ENCODE data around the gene MTG2.

Gene MTG2

DNA sequence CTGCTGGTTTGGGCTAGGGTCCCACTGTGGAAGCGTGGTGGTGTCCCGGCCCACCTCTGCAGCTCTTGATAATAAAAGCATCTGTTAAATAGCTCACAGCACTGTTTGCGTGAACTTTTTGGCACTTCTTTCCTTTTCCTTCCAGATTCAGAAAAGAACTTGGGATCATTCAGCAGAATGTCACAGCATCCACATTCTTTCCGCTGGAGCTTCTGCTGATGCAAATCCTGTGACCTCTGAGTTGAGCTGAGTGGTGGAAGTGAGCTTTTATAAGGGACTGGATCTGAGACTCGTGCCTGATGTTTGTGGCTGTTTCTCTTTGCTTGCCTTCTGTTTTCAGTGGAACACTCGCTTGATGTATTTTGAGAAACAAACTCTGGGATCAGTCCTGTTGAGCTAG, 59.3 kb downstream of the MTG2 start:
- peaks cover 64% of the 10 kb centered on the region for H3K4me1 Mint-ChIP-seq
- no peak overlapping the region for H3K4me3 Mint-ChIP-seq
- no peak for ATAC-seq
- no peaks in the 10 kb centered on the region for H3K9me3 Mint-ChIP-seq
- H3K27me3 Mint-ChIP-seq: no peaks in the 10 kb centered on the region
- H3K27ac Mint-ChIP-seq: no peak overlapping the region
- H3K36me3 Mint-ChIP-seq: peaks cover 6% of the 10 kb centered on the region

DNA sequence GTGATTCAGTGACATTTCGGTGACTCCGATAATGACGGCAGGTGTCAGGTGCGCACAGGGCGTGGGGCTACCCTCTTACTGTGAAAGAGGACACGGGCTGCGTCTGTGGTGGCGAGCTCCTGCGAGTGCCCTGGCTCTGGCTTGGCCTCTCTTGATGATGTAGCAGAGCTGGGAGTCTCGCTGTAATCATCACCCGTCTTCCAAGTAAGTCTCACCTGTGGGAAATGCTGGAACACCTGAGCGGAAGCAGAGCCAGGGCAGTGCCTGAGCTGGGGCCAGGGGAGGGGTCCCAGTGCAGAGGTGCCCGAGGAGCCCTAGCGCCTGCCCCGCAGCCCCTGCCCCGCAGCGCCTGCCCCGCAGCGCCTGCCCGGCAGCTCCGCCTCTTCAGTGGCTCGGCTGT, 60.3 kb downstream of the MTG2 start:
- Mint-ChIP-seq H3K27me3 (no peaks in the 10 kb centered on the region), H3K36me3 (peaks cover 6% of the 10 kb centered on the region), H3K4me1 (peaks cover 61% of the 10 kb centered on the region), H3K27ac (no peak overlapping the region), H3K4me3 (no peak overlapping the region), H3K9me3 (no peaks in the 10 kb centered on the region)
- ATAC-seq: no peak

DNA sequence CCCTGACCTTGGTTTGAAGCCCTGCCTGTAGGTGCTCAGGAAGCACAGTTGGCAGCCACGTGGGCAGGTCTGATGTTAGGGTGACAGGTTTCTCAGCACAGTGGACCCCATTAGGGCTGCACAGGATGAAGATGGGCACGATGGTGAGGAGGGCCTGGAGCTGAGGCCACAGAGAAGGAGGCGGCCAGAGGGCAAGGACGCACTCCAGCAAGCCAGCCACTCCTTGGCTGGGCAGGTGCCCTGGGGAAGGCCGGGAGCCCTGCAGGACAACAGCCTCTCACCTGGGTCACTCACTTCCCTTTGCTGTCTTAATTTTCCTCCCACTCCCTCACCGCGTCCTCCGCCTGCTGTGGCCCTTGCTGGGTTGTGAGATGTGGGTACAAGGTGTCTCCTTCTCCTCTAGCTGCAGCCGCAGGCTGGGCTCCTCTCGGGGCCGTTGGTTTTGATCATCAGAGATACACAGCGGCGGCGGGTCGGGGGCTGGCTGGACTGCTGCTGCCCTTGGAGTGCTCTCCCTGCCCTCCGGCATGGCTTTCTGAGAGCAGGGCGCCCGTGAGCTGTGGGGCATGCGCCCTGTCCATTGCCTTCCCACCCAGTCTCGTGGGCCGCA, 61.2 kb downstream of the MTG2 start:
- Mint-ChIP-seq H3K9me3 (no peaks in the 10 kb centered on the region), H3K36me3 (peaks cover 6% of the 10 kb centered on the region), H3K4me3 (no peak overlapping the region), H3K27me3 (no peaks in the 10 kb centered on the region), H3K4me1 (peaks cover 63% of the 10 kb centered on the region), H3K27ac (no peak overlapping the region)
- ATAC-seq: no peak

DNA sequence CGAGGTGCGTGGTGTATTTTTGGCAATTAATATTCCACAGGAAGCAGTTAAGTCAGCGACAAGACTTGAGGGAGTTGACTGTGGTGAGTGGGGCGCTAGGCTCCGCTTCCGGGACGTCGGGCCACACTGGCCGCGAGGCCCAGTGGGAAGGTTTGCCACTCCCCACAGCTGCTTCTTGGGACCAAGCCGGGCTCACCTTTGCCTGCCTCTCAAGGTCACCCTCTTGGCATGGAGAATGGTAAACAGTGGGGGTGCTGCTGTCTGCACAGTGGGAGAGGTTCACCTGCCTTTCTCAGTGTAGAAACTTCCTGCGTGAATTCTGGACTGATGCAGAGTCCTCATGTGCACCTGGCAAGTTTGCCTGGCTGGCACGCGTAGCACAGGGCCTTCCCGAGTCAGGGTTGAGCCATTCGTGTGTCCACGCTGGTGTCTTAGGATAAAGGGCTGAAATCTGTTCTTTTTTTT, 61.8 kb downstream of the MTG2 start:
- Mint-ChIP-seq H3K9me3 (no peaks in the 10 kb centered on the region), H3K4me3 (no peak overlapping the region), H3K27me3 (no peaks in the 10 kb centered on the region), H3K27ac (peak overlapping the region; percentile 8), H3K36me3 (peaks cover 6% of the 10 kb centered on the region), H3K4me1 (peaks cover 61% of the 10 kb centered on the region)
- ATAC-seq: no peak

DNA sequence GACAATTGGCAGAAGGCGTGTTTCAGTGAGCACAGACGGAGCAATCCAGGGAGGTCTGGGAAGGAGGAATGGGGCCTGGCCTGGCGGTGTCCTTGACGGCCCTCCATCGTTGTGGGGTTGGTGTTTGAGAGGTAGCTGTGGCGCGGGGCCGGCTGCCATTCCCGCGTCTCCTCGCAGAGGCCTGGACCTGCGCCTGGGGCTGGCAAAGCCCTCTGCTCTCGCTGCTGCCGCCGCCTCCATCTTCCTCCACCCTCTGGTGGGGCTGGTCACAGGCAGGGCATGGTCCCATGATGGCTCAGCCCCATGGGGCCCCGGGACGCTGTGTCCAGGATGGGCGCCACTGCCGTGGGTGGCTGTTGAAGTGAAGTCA, 63.1 kb downstream of the MTG2 start:
- H3K27me3 Mint-ChIP-seq: no peaks in the 10 kb centered on the region
- H3K27ac Mint-ChIP-seq: no peak overlapping the region
- no peak for ATAC-seq
- no peaks in the 10 kb centered on the region for H3K9me3 Mint-ChIP-seq
- no peak overlapping the region for H3K4me3 Mint-ChIP-seq
- H3K36me3 Mint-ChIP-seq: peaks cover 6% of the 10 kb centered on the region
- H3K4me1 Mint-ChIP-seq: peaks cover 59% of the 10 kb centered on the region

DNA sequence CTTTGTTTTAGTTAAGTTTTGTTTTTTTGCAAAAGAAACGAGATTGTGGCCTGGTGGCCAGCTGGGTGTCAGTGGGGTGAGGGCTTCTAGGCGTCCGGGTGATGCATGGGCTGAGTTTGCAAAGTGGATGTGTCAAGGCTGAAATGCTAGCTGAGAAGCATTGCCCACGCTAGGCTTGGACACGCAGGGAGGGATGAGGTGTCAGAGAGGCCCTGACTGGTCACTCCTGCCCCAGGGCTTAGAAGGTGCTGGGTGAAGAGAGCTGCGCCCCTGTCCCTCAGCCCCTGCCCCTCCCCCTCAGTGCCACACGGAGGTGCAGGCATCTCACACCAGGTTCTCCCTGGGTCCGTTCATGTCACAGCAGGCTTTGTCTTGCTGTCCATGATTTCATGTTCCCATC, 63.6 kb downstream of the MTG2 start:
- H3K36me3 Mint-ChIP-seq: peaks cover 6% of the 10 kb centered on the region
- no peak overlapping the region for H3K4me3 Mint-ChIP-seq

DNA sequence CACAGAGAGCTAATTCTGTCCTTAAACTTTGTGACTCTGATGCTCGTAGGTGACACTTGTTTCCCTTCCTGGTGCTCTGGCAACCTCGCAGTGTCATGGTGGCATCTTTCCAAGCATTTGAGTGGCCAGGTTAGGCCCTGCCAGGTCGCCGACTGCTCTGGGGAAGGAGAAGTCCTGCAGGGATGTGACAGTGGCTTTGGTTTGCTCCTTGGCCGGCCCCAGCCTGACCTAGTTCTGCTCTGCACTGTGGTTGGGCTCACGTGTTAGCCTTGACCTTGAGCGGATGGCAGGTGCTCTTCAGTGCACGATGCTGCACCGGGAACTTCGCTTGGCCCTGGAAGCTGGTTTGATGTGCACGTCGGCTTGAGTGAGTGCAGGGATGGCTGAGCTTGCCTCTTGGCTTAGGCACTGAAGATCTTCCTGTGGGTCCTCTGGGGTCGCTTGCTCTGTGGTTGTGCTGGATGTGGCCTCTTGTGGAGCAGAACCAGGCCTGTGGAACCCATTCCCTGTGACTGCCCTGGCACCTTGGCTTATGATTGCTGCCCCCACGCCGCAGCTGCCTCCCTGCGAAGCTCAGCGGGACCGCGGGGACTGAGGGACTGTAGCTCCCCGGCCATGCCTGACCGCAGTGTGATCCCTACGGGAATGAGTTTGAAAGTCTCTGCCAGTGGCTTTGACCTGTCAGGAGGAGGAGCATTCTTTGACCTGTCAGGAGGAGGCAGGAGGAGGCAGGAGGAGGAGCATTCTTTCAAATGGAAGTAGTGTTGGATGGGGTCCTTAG, 64.2 kb downstream of the MTG2 start:
- no peak overlapping the region for H3K4me3 Mint-ChIP-seq
- no peaks in the 10 kb centered on the region for H3K9me3 Mint-ChIP-seq
- no peak for ATAC-seq
- no peaks in the 10 kb centered on the region for H3K27me3 Mint-ChIP-seq
- H3K4me1 Mint-ChIP-seq: peaks cover 49% of the 10 kb centered on the region
- no peak overlapping the region for H3K27ac Mint-ChIP-seq
- H3K36me3 Mint-ChIP-seq: peaks cover 6% of the 10 kb centered on the region

More for the DNA sequence above, 63.6 kb downstream of the MTG2 start:
- no peak for ATAC-seq
- Mint-ChIP-seq H3K4me1 (peaks cover 56% of the 10 kb centered on the region), H3K27ac (no peak overlapping the region), H3K9me3 (no peaks in the 10 kb centered on the region), H3K27me3 (no peaks in the 10 kb centered on the region)

DNA sequence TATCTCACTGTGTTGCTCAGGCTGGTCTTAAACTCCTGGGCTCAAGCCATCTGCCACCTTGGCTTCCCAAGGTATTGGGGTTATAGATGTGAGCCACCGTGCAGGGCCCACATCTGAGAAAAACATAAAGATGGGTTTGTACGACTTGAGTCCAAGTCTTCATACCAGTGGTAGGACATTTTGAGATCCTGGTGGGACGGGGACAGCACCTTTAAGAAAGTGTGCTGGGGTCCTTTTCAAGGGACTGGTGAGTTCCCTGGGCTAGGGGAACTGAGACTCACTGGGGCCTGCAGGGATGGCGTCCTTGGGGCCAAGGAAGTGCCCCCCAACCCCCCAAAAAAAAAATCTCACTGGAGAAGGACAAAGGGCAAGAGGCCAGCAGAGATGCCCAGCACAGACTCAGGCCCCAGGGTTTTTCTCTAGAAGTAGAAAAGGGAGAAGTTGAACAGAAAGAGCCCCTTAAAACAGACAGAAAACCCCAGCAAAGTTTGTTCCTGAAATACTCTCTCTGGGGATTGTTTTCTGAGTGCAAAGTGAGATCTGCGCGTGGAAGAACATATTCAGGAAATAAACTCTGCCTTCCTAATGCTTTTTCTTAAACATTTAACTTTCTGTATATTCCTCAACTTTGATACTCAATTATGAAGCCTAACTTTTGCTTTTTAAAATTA, 66.2 kb downstream of the MTG2 start:
- Mint-ChIP-seq H3K4me3 (no peak overlapping the region), H3K36me3 (no peaks in the 10 kb centered on the region), H3K4me1 (peaks cover 47% of the 10 kb centered on the region), H3K9me3 (no peaks in the 10 kb centered on the region), H3K27me3 (no peaks in the 10 kb centered on the region), H3K27ac (peak overlapping the region; percentile 78)
- peak; percentile 66 for ATAC-seq

DNA sequence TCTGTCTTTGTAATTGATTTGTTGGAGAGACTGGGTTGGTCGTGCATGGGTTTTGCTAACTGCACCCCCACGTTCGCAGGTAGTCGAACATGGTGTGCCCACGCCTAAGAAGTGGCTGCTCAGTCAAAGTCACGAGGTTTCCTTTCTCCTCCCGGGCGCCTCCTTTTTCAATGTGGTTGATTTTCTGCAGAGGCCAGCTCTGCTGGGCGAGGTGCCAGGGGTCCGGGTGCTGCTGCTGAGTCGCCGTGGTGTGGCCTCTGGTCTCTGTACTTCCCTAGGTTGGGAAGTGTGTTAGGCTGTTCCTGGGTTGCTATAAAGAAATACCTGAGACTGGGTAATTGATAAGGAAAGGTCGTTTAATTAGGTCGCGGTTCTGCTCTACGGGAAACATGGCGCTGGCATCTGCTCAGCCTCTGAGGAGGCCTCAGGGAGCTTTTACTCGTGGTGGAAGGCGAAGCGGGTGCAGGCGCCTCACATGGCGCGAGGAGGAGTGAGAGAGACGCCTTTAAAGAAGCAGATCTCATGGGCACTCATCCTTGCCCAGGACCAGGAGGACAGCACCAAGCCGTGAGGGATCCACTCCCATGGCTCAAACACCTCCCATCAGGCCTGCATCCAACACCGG, 69.6 kb downstream of the MTG2 start:
- no peak overlapping the region for H3K27ac Mint-ChIP-seq
- peaks cover 10% of the 10 kb centered on the region for H3K36me3 Mint-ChIP-seq
- no peak for ATAC-seq
- H3K9me3 Mint-ChIP-seq: no peaks in the 10 kb centered on the region
- peaks cover 34% of the 10 kb centered on the region for H3K4me1 Mint-ChIP-seq
- no peaks in the 10 kb centered on the region for H3K27me3 Mint-ChIP-seq
- H3K4me3 Mint-ChIP-seq: no peak overlapping the region

Data from stimulated activated memory B cell treated with anti-CD40 and anti-IgM and Interleukin-4, amounts not matched to agents 10 μg/mL and 1 μg/mL and 100 μg/mL, for 72 hours (primary cell).